GM19035 (cell line): ENCODE results near the gene P3R3URF.

Experiments used
- ATAC-seq: cut with Tn5 transposase; IDR thresholded peaks from one replicate; pipeline ENCODE4 v1.9.1; 2021; ENCODE audit not compliant: unreplicated experiment

Gene P3R3URF

GRCh38 chr1:46174448-46175231 is 1.6 kb downstream of the P3R3URF start, which contains the start of gene TSPAN1:
TSS of gene TSPAN1 (plus strand) at chr1:46175087. CDS start at chr1:46181108, 6,021 bp downstream.
- ATAC-seq, result no peak

GRCh38 chr1:46173361-46173856 is 2.9 kb downstream of the P3R3URF start:
- ATAC-seq, result no peak

GRCh38 chr1:46172321-46172720 is 4.0 kb downstream of the P3R3URF start:
- ATAC-seq, result no peak

GRCh38 chr1:46171871-46172270 is 4.4 kb downstream of the P3R3URF start:
- no peak for ATAC-seq

- no peak for ATAC-seq
Measured at GRCh38 chr1:46171351-46171750, 4.9 kb downstream of the P3R3URF start.

- no peak for ATAC-seq
Measured at GRCh38 chr1:46169811-46170454, 6.4 kb downstream of the P3R3URF start.

- ATAC-seq, result no peak
Measured at GRCh38 chr1:46168477-46168876, 7.8 kb downstream of the P3R3URF start.

GRCh38 chr1:46166521-46167462 is 9.5 kb downstream of the P3R3URF start:
- no peak for ATAC-seq

- ATAC-seq, result no peak
Measured at GRCh38 chr1:46160212-46160611, 16.1 kb downstream of the P3R3URF start.

- no peak for ATAC-seq
Measured at GRCh38 chr1:46159516-46159915, 16.8 kb downstream of the P3R3URF start.

GRCh38 chr1:46158312-46159281 is 17.7 kb downstream of the P3R3URF start:
- ATAC-seq, result no peak

GRCh38 chr1:46157916-46158311 is 18.4 kb downstream of the P3R3URF start:
- ATAC-seq, result no peak

GRCh38 chr1:46153732-46154131 is 22.6 kb downstream of the P3R3URF start:
- no peak for ATAC-seq

- no peak for ATAC-seq
Measured at GRCh38 chr1:46153228-46153627, 23.1 kb downstream of the P3R3URF start.

- no peak for ATAC-seq
Measured at GRCh38 chr1:46152016-46152415, 24.3 kb downstream of the P3R3URF start.

GRCh38 chr1:46150085-46150484 is 26.2 kb downstream of the P3R3URF start:
- ATAC-seq, result no peak

GRCh38 chr1:46148318-46148717 is 28.0 kb downstream of the P3R3URF start:
- ATAC-seq, result no peak

GRCh38 chr1:46137916-46138315 is 38.4 kb downstream of the P3R3URF start:
- no peak for ATAC-seq

- ATAC-seq, result no peak
Measured at GRCh38 chr1:46136711-46137110, 39.6 kb downstream of the P3R3URF start.
